CD4-positive, alpha-beta T cell (primary cell): Measurements from ENCODE around the gene TIGD1. TPM values are rescaled to one million over a fixed set of nuclear protein-coding genes. Genes with fewer than 3 reads are reported as not detected.

ENCODE experiments used
- ATAC-seq: fragments of 200-7000 bp; cut with Tn5 transposase; one replicate; pipeline ENCODE4 v1.10.0; 2022; ENCODE audit warnings: mild to moderate bottlenecking; ENCODE audit not compliant: poor library complexity
- CTCF ChIA-PET: fragments of 350-600 bp; sonication (Branson Sonifier 250); formaldehyde crosslinking; loops from one replicate; lab custom pipeline; 2021; ENCODE audit warnings: antibody characterized with exemption, inconsistent platforms; lab: Charles Lee
- POLR2A ChIA-PET: fragments of 350-600 bp; sonication (Branson Sonifier 250); formaldehyde crosslinking; loops from one replicate; lab custom pipeline; 2021; ENCODE audit warnings: antibody characterized with exemption, inconsistent platforms; lab: Charles Lee
- DNase-seq, 14 experiments: peaks; one replicate each; pipeline ENCODE4 v3.0.0-alpha.2; 2013 to 2020; ENCODE audit warnings: mixed read lengths in 2 of 14
- H3K27ac ChIP-seq, 2 donors: one replicate each; pipeline versions ENCODE4 v1.5.1 to v1.7.0; 2013; ENCODE audit warnings: low read length in 2 of 2, low read depth in 1 of 2, mild to moderate bottlenecking in 1 of 2
- H3K27me3 ChIP-seq, 2 experiments: 1 replicate in 1 of 2; 2 replicates in 1 of 2; pipeline versions ENCODE4 v1.6.1 to v1.7.0; 2013; ENCODE audit warnings: low read length in 2 of 2, control low read depth in 1 of 2, mild to moderate bottlenecking in 1 of 2, moderate library complexity in 1 of 2; ENCODE audit not compliant: insufficient read depth in 2 of 2, control insufficient read depth in 1 of 2
- H3K36me3 ChIP-seq: one replicate; pipeline ENCODE4 v1.6.1; 2013; ENCODE audit warnings: low read length, control low read depth; ENCODE audit not compliant: insufficient read depth
- H3K4me1 ChIP-seq: one replicate; pipeline ENCODE4 v1.6.1; 2013; ENCODE audit warnings: low read length, control low read depth; ENCODE audit not compliant: insufficient read depth
- H3K4me3 ChIP-seq: one replicate; pipeline ENCODE4 v1.5.1; 2013; ENCODE audit warnings: mild to moderate bottlenecking, low read length, moderate library complexity
- H3K9me3 ChIP-seq, 2 experiments: 1 replicate in 1 of 2; 2 replicates in 1 of 2; pipeline versions ENCODE4 v1.6.1 to v1.7.0; 2013; ENCODE audit warnings: low read length in 2 of 2, mild to moderate bottlenecking in 2 of 2, control low read depth in 1 of 2, moderate library complexity in 1 of 2; ENCODE audit not compliant: control insufficient read depth in 1 of 2, insufficient read depth in 1 of 2
- H3K27ac Mint-ChIP-seq: one replicate; pipeline ENCODE4 v1.8.0; 2020; ENCODE audit warnings: mixed read lengths
- H3K27me3 Mint-ChIP-seq: one replicate; pipeline ENCODE4 v1.8.0; 2021; ENCODE audit warnings: mixed read lengths
- H3K36me3 Mint-ChIP-seq: one replicate; pipeline ENCODE4 v1.8.0; 2021; ENCODE audit warnings: low read depth, mixed read lengths
- H3K4me1 Mint-ChIP-seq: one replicate; pipeline ENCODE4 v1.8.0; 2021; ENCODE audit warnings: low read depth, mixed read lengths
- H3K4me3 Mint-ChIP-seq: one replicate; pipeline ENCODE4 v1.8.0; 2020; ENCODE audit warnings: mild to moderate bottlenecking, mixed read lengths
- H3K9me3 Mint-ChIP-seq: one replicate; pipeline ENCODE4 v1.8.0; 2020; ENCODE audit warnings: mixed read lengths
- intact Hi-C, 2 experiments: fragments of 100-400 bp; cut with DNase I in 1 of 2; cut with micrococcal nuclease in 1 of 2; formaldehyde crosslinking; loops; one replicate each; pipeline versions ENCODE4 v1.15.1 to v1.9.0; 2023 to 2025; cut with DNase I, micrococcal nuclease
- total RNA-seq, 174 experiments: library from RNA in 2 of 174; stranded (reverse) in 2 of 174; gene quantifications; one replicate each; pipeline ENCODE4 v1.2.3 and lab custom pipeline; 2021 to 2026
- TF ChIP-seq, protein P1 (sequence below): fragments of 200-600 bp; IDR thresholded peaks from one replicate; pipeline ENCODE4 v1.8.0; 2022; ENCODE audit warnings: antibody characterized with exemption, mild to moderate bottlenecking

Gene TIGD1
- total RNA-seq, 2 experiments from 2014 or later = 22.1 to 22.2 TPM

- Histone ChIP-seq H3K36me3 (no peaks in the 10 kb centered on the region), H3K4me1 (peaks cover 13% of the 10 kb centered on the region), H3K9me3 (peaks cover 0 to 15% of the 10 kb centered on the region in 2 experiments), H3K4me3 (no peak overlapping the region), H3K27me3 (peaks cover 20 to 21% of the 10 kb centered on the region in 2 experiments), H3K27ac (no peak overlapping the region)
- Mint-ChIP-seq H3K36me3 (no peaks in the 10 kb centered on the region), H3K9me3 (no peaks in the 10 kb centered on the region), H3K4me3 (no peak overlapping the region), H3K4me1 (peaks cover 12% of the 10 kb centered on the region), H3K27ac (no peak overlapping the region), H3K27me3 (peaks cover 52% of the 10 kb centered on the region)
- TF ChIP-seq, protein P1, sequence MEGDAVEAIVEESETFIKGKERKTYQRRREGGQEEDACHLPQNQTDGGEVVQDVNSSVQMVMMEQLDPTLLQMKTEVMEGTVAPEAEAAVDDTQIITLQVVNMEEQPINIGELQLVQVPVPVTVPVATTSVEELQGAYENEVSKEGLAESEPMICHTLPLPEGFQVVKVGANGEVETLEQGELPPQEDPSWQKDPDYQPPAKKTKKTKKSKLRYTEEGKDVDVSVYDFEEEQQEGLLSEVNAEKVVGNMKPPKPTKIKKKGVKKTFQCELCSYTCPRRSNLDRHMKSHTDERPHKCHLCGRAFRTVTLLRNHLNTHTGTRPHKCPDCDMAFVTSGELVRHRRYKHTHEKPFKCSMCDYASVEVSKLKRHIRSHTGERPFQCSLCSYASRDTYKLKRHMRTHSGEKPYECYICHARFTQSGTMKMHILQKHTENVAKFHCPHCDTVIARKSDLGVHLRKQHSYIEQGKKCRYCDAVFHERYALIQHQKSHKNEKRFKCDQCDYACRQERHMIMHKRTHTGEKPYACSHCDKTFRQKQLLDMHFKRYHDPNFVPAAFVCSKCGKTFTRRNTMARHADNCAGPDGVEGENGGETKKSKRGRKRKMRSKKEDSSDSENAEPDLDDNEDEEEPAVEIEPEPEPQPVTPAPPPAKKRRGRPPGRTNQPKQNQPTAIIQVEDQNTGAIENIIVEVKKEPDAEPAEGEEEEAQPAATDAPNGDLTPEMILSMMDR = no peak
- DNase-seq (no peak), ATAC-seq (no peak)
- CTCF ChIA-PET = interaction anchor here (0.7 kb wide), 1 partner anchor 38 kb away, joined by 4 read pairs; no protein-coding TSS in a partner anchor
- intact Hi-C loops = no loop called here
- POLR2A ChIA-PET = no interaction called here
Measured at GRCh38 chr2:232532419-232532818, 17.9 kb downstream of the TIGD1 start.

GRCh38 chr2:232530626-232531260 lies 19.6 kb downstream of the TIGD1 start:
- DNase-seq (no peak), ATAC-seq (no peak)
- no peak overlapping the region for H3K27ac Mint-ChIP-seq
- POLR2A ChIA-PET = interaction anchor here (1.4 kb wide), 1 partner anchor 20 kb away, joined by 3 read pairs; the partner anchor contains the start of genes EIF4E2 and TIGD1
- H3K9me3 Mint-ChIP-seq = no peaks in the 10 kb centered on the region
- H3K4me3 ChIP-seq = no peak overlapping the region
- no peak overlapping the region for H3K27ac ChIP-seq
- H3K4me1 ChIP-seq = peaks cover 13% of the 10 kb centered on the region
- H3K4me1 Mint-ChIP-seq = peaks cover 12% of the 10 kb centered on the region
- CTCF ChIA-PET = no interaction called here
- no peak overlapping the region for H3K4me3 Mint-ChIP-seq
- H3K9me3 ChIP-seq = peaks cover 0 to 8% of the 10 kb centered on the region in 2 experiments
- peaks cover 11 to 21% of the 10 kb centered on the region in 2 experiments for H3K27me3 ChIP-seq
- intact Hi-C loops = no loop called here
- TF ChIP-seq, protein P1 = no peak
- no peaks in the 10 kb centered on the region for H3K36me3 Mint-ChIP-seq
- H3K27me3 Mint-ChIP-seq = peaks cover 48% of the 10 kb centered on the region
- H3K36me3 ChIP-seq = no peaks in the 10 kb centered on the region

DNA sequence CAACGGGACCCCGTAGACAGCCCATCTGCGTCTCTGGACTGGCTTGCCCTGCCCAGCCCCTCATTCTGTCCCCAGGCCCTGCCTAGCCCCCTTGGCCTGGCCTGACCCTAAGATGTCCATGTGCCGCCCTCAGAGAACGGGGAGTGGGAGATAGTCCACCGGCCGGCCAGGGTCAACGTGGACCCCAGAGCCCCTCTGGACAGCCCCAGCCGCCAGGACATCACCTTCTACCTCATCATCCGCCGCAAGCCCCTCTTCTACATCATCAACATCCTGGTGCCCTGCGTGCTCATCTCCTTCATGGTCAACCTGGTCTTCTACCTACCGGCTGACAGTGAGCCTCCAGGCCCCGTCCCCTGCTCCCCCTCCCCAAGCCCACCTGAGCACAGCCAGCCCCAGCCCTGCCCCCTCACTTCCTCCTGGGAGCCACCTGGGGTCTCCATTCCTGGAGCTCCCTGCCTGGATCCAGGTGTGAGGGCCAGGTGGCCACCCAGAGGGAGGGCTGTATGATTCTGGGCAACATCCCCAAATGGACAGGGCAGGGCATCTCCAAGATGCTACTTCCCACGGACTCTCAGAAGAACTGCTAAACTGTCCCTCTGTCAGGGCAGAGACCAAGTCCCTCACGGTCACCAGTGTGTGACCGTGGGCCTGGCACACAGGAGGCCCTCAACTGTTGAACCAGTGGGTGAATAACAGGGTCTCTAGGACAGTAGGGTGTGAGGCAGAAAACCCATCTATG lies 20.4 kb downstream of the TIGD1 start:
- no peak for ATAC-seq
- intact Hi-C loops = loop anchor here in 1 of 2 experiments (10.0 kb wide), 1 partner anchor 605 kb away; the partner anchor contains the start of gene NPPC
- no peak overlapping the region for H3K27ac Mint-ChIP-seq
- H3K4me1 ChIP-seq = peaks cover 13% of the 10 kb centered on the region
- H3K4me3 Mint-ChIP-seq = no peak overlapping the region
- peaks cover 48% of the 10 kb centered on the region for H3K27me3 Mint-ChIP-seq
- peaks cover 0 to 2% of the 10 kb centered on the region in 2 experiments for H3K9me3 ChIP-seq
- H3K36me3 ChIP-seq = no peaks in the 10 kb centered on the region
- peaks cover 10 to 25% of the 10 kb centered on the region in 2 experiments for H3K27me3 ChIP-seq
- CTCF ChIA-PET = no interaction called here
- no peak overlapping the region for H3K4me3 ChIP-seq
- H3K9me3 Mint-ChIP-seq = no peaks in the 10 kb centered on the region
- TF ChIP-seq, protein P1 = no peak
- POLR2A ChIA-PET = no interaction called here
- H3K4me1 Mint-ChIP-seq = peaks cover 12% of the 10 kb centered on the region
- DNase-seq = no peak
- no peak overlapping the region for H3K27ac ChIP-seq
- H3K36me3 Mint-ChIP-seq = no peaks in the 10 kb centered on the region
